Right lung (tissue), 5 donors: ENCODE measurements around the gene TRAPPC3. TPM values are rescaled to one million over a fixed set of nuclear protein-coding genes. Genes with fewer than 3 reads are reported as not detected.

Experiments used
- DNase-seq, 2 donors: peaks; one replicate each; pipeline ENCODE4 v3.0.0-alpha.2; 2013
- polyA plus RNA-seq, 5 donors: library from polyadenylated mRNA; unstranded; fragments of 120-200 nt; gene quantifications; one replicate each; pipeline versions ENCODE4 v1.2.1 to v1.2.3, GENCODE V29; 2013; ENCODE audit warnings: inconsistent platforms in 1 of 5, low replicate concordance in 1 of 5; ENCODE audit not compliant: insufficient read length in 5 of 5, insufficient read depth in 1 of 5

The TRAPPC3 gene
- polyA plus RNA-seq, 5 donors, result 45.0 to 56.6 (median 52.9) TPM

DNA sequence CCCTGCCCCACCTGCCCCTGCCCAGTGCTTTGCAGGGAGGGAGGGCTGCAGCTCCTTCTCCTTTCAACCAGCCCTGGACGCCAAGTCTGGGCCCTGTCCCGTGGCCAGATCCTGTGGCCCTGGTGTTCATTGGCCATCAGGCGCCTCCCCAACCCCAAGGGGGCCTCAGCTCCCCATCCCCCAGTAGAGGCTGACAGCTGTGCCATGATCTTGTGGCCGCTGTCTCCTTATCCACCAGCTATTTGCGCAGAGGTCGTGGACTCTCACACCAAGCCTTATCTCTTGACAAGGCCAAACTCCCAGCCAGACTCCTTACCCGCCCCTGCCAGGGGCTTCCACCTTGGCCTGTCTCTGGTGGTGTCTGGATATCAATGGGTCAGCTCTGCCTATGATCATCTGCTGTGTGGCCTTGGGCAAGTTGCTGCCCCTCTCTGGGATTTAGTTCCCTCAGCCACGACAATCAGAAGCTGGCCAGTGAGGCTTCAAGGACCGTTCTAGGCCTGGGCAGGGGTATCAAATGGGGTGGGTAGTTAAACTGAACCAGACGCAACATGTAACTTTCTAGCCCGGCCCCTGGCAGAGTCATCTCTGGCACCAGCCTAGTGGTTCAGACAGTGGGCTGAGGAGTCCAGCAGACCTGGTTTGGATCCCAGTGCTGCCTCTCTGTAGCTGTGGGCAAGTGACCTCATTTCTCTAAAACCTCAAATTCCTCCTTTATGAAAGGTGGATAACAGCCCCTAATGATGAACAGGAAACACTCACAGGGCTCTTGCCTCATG lies 21.0 kb downstream of the TRAPPC3 start:
- no peak for DNase-seq

DNA sequence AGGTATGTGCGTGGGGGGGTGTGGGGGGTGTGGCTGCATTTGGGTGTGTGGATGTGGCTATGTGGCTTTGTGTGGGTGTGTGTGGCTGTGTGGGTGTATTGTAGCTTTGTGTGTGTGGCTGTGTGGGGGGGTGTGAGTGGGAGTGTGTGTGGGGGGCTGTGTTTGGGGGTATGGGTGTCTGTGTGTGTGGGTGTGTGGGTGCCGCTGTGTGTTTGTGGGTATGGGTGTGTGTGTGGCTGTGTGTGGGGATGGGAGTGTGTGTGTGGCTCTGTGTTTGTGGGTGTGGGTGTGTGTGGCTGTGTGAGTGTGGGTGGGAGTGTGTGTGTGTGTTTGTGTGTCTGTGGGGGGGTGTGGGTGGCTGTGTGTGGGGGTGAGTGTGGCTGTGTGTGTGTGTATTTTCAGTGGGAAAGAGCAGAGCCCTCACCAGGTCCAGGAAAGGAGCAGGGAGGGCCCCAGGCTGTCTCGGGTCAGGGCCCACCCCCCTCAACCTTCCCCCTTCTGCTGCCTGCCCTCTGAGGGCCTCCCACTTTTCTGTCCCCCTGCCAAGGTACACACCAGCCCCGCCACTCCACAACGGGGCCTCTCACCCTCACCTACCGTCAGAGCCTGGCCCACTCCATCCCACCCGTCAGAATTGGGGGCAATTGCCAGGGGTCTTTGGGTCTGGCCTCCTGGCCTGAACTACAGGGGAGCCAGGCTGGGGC lies 22.3 kb downstream of the TRAPPC3 start:
- DNase-seq, result no peak

DNA sequence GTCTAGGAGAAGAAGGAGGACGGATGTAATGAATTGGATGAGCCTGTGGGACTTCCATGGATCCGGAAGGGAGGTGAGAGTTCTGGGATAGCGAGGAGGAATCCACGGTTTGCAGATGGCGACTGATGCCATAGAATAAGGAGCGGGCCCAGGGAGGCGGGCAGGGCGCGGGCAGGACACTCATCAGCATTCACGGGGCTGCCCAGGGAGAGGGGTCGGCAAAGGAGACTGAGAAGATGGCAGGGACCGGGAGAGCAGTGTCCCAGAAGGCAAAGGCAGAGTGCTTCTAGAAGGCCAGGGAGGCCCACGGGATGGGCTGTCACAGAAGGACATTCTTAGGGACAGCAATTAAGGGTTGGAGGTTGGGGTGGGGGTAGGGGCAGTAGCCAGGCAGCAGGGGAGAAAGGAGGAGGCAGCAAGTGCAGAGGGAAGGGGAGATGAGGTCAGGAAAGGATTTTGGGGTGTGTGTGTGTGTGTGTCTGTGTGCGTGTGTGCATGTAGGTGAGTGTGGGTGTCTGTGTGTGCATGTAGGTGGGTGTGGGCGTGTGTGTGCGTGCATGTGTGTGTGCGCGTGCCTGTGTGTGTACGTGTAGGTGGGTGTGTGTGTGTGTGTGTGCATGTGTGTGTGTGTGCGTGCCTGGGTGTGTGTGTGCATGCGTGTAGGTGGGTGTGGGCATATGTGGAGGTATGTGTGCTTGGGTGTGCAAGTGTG lies 23.1 kb downstream of the TRAPPC3 start:
- DNase-seq, result no peak

DNA sequence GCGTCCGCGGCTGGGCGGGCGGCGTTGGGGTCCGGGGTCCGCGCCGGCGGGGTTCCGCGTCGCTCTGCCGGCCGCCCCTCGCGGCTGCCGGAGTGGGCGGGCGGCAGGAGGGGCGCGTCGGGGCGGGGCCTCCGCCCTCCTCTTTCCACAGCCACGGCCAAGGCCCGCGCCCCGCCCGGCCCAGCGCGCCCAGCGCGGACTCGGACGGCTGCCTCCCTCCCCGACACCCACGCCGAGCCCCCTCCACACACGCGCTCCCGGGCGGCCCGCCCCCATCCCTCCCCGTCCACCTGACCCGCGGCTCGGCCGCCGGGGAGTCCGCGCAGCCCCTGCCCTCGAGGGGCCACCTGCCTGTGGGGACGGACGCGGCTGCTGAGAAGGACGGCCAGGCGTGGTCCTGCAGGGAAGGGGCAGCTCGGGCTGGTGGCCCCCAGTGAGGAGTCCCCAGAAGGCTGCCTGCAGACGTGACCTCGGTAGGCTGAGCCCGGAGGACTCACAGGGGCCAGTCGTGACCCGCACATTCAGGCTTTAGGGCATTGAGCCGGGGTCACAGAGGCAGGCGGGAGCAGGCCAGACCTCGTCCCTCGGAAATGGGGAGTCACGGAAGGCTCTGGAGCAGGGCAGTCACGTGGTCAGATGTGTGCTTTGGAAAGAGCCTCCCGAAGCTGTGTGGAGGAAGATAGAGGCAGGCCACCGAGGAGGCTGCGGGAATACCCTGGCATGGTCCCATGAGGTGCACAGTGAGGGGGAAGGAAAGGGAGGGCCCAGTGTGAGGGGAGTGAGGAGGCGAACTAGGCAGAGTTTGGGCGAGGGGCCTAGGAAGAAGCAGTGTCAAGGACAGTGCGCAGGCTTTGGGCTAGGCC lies 23.9 kb downstream of the TRAPPC3 start, which contains the start of gene COL8A2:
Gene COL8A2, minus strand, starts transcription at position 94 of the 863 bp plus-strand sequence. CDS start 24,980 bp downstream, outside the sequence.
- DNase-seq, result no peak

DNA sequence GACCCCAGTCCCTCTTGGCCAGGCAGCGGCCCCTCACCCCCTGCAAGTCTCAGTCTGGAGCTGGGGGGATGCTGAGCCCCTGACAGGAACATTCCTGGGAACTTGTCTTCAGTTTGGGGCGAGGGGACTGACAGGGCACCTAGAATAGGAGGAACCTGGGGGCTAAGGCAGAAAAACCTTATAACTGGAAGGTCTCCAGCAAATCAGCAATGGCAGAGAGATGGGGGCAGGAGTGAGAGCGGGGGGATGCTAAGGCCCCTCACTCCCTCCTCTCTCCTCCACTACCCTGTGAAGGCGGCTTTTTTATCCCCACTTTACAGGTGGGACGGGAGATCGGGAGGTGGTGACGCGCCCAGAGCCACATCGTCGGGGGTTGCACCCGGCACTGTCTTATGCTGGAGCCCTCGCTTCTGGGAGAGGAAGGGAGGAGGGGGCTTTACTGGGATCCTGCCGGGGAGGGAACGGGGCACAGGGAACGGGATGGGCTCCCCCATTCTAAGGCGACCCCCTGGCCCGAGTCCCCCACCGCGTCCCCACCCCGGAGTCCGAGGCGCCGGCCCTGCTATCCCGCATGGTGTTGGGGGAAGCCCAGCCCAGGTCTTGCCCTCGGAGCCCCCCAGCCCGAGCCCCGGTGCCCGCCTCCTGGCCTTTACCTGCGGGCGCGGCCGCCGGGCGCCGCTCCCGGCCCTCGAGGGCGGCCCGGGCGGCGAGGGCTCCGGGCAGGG lies 24.7 kb downstream of the TRAPPC3 start:
- DNase-seq, result no peak

DNA sequence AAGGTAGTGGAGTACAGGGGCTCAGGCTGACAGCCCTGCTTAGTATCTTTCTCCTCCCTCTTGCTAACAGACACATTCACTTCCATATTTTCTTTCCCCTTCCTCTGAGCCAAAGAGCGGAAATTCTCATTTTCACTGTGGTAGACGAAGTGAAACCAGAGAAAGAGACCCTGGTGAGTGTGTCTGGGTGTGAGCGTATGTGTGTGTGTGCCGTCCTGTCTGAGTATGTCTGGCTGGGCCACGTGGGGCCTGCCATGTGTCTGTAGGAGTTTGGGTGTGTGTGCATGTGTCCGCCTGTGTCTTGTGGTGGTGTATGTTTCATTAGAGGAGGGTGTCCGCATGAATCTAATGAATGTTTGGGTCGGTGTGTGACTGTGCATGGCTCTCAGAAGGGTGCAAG lies 25.9 kb downstream of the TRAPPC3 start:
- no peak for DNase-seq

DNA sequence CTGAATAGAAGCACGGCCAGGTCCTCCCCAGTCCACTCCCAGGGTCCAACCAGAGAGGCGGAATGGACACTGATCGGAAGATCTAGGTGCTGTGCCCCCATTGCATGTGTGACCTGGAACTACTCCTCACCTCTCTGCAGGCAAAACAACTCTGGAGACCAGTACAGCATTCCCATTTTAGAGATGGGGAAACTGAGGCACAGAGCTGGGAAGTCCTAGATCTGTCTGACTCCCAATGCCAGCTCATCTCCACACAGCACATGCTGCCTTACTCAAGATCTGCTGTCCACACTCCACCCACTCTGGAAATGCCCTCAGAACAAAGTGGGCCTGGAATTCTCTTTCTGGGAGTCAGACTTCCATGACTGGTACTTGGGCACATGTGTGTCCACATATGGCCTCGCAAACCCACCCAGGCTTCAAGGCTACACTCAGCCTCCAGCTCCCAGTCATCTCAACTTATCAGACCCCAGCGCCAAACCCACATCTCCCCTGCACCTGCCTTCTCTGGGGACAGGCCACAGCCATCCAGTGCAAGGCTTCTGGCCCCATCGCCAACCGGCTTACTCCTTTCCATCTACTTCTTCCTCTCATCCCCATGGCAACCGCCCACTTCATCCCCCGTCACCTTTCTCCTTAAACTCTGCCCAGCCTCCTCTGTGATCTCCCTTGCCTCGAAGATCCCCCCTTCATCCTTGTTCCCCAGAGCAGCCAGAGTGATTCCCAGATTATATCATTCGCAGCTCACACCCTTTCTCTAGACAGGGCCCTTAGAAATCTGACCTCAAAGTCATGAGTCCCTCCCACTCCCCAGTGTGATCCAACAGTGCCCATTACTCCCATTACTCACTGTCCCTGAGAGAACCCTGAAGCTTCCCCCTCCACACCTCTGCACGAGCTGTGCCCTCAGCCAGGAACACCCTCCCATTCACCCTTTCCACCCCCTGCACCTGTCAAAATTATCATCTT lies 26.9 kb downstream of the TRAPPC3 start:
- DNase-seq, result no peak

DNA sequence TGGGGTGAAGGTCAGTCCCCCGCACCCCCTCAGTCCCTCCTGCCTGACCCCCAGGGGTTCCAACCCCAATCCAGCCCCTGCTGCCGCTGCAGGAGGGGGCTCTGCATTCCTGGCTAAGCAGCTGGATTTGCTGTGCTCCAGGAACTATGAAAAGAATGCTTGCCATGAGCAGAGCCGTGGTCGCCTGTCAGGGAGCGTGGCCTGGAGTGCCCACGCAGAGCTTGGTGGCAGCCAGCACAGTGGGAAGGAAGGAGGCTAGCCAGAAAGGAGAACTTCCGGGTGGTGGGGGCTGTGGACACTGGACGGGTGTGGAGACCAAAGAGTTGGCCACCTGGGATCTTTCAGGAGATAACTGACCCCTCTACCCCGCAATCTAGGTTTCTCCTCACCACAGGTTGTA lies 29.8 kb downstream of the TRAPPC3 start:
- DNase-seq, result no peak

DNA sequence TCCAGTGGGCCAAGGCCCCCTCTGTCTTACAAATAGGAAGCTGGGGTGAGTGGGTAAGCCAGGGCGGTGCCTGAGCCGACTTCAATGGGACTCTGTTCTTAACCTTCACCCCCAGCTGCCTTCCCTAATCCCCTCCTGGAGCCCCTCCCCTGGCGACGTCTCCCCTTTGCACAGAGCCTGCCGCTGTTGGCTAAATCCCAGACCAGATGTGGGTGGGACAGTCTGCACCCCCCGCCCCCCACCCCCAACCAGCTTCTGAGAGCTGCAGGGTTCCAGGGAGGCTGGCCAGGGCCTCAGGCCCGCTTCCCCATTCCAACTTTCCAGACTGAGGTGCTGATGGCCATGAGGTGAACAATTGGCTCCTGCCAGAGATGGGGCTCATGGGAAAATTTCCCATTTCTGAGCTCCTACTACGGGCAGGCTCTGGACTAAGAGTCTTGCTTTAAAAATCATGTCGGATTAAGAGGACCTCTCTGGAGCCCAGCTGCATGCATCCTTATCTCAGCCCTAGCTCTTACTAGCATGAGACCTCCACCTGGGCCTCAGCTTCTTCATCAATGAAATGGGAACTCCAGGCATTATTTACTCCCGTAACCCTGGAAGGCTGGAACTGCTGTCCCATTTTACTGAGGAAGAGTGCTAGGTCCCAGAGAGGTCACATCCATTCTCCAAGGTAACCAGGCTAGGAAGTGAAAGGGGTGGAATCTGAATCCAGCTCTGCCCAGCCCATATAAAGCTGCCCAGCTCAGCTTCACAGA lies 30.7 kb downstream of the TRAPPC3 start:
- DNase-seq, result no peak

DNA sequence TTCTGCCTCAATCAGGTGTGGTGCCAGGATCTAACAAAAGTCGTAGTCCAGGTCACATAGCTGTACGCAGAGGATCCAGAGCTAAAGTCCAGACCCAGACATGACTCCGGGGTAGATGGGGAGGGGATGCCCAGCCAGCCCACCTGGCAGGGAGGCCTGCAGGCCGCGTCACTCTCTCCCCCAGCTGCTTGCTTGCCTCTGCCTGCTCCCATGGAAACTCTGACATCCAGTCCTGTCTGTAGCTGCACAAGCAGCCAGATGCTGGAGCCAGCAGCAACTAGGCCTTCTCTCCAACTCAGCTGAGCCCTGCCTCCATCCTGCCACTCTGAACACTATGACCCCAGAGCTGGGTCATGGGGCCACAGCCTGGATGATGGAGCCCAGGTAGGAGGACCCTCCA lies 32.4 kb downstream of the TRAPPC3 start:
- DNase-seq, result no peak

DNA sequence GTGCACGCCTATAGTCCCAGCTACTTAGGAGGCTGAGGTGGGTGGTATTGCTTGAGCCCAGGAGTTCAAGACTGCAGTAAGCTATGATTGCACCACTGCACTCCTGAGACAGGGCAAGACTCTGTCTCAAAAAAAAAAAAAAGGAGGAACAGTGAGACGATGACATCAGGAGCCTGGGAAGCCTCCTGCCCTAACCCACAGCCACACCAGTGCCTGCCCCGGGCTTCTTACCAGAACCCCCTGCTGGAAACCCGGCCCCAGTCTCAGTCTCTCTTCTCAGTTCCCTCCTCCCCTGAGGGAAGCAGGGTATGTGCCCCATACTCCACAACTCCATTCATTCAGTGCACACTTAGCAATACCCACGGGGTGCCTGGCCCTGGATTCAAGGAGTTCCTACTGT lies 33.4 kb downstream of the TRAPPC3 start:
- no peak for DNase-seq

DNA sequence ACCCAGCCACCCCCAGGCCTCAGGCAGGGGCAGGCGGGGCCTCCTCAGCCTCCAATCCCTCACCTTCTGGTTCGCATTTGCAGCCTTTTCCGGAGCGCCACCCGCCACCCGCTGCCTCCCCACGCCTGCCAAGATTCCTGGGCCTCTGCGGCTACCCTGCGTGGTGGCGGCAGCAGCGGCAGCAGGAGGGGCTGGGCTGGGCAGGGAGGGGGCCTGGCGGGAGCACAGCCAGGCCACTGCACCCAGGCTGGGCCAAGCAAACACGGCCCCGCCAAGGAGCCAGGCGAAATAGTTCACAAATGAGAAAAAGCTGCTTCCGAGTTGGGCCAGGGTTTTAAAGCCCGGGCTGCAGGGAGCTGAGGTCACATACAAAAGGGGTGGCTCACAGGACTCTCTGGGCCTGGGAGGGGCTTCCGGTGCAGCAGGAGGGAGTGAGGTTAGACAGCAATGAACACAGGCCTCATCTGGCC lies 34.1 kb downstream of the TRAPPC3 start:
- no peak for DNase-seq

DNA sequence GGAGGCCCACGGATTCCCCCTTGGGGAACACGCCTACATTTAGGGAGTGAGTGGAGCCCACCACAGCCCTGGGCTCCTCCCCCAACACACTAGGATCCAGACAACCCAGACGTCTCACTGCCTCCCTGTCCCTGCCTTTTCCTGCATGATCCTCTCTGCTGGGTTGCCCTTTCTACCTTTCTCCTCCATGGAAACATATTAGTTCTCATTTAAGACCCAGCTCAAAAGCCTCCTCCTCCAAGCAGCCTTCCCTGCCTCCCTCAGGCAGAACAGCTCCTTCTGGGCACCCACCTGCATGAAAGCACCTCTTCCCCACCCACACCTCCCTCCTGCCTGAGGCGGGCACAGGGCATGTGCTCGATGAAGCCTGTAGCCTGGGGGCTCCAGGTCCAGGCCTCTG lies 34.9 kb downstream of the TRAPPC3 start:
- DNase-seq, result no peak

DNA sequence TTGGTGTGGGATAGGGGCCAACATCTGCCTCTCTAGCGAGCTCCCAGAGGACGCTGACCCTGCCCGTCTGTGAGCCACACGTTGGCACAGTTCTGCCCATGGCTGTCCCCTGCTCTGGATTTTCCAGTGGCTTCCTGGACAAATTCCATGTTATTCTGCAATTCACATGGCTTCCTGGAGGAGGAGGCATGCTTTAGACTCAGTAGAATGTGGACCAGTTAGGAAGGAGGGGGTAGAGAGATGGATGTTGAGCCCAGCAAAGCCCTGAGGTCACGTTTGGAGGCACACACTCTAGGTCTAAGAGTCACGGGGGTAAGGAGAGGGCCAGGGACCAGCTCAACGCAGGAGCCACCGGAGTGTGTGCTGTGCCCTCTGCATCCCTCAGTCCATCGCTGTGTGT lies 36.5 kb downstream of the TRAPPC3 start:
- no peak for DNase-seq

DNA sequence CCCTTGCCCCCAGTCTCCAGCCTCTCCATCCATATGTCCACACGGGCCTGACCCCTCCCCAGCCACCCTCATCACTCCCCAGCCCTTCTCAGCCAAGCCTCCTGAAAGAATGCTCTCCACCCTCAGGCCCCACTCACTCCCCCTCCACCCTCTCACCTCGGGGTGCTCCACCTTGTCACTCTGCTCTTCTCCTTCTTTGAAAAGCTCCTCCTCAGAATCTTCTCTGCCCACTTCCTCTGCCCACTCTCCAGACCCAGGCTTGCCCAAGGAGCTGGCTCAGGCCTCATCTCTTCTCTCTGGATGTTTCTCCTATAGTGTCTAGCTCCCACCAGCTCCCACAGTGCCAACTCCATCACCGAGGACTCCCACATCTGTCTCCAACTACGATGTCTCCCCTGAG lies 38.1 kb downstream of the TRAPPC3 start:
- no peak for DNase-seq

DNA sequence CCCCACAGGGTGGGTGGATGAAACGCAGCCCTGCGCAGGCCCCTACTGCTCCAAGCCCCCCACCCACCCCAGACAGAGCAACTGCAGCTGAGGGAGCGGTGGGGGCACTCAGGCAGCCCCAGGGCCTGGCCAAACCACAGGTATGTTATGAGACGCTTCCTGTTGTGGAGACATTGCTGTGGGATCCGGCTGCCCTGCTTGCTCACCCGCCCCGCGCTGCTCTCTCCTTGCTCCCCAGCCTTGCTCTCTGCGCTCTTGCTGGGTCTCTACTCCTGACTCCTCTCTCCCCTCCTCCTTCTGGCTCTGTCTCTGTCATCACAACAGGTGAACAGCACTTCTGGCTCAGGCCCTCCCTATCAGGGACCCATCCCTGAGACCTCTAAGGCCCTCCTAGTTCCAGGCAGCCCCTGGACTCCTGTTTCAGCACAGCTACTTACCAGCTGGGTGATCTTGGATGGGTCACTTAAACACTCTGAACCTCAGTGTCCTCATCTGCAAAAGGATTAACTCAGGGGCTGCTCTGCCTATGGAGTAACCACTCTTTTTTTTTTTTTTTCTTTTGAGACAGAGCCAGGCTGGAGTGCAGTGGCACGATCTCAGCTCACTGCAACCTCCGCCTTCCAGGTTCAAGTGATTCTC lies 40.1 kb downstream of the TRAPPC3 start:
- DNase-seq, result no peak

DNA sequence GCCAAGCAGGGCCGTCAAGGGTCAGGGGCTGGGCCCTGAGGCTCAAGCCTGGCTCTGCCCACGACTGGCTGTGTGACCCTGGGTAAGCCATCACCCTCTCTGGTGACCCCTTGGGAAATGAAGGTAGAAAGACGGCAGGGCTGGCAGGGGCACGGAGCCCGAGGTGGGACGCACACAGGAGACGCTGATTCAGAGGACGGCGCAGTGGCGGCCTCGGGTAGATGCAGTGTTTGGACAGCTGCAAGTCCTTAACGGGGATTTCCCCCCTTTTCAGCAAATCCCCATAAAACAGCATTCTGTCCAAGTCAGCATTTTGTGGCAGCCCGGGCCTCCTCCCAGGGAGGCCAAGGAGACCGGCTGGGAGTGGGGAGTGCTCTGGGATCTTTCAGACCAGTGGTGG lies 41.0 kb downstream of the TRAPPC3 start:
- no peak for DNase-seq

DNA sequence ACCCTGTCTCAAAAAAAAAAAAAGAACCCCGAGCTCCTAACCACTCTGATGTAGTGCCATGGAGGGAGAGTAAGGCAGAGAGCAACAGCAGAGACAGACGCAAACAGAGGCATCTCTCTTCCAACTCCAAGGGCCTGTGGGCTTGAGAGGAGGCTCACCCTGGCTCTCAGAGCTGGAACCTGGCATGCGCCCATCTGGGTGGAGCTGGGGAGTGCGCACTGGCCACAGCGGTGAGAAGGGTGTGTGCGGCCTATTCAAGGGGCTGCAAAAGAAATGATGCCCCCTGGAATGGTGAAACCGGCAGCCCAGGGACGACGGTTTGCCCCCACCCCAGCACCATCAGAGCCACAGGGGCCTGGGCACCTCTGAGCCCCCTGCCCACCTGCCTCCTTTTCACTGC lies 41.9 kb downstream of the TRAPPC3 start:
- no peak for DNase-seq
